NB4 (cell line): ENCODE measurements around the gene RIPOR3.

Experiments used
- DNase-seq: peaks from one replicate; pipeline ENCODE4 v3.0.0; 2010; ENCODE audit warnings: low read depth
- H3K4me3 ChIP-seq: one replicate; pipeline ENCODE4 v1.5.1; 2011; ENCODE audit warnings: mild to moderate bottlenecking, low read depth, low read length, moderate library complexity
- MYC ChIP-seq: IDR thresholded peaks from 2 replicates; pipeline ENCODE4 v1.6.1; 2011; ENCODE audit warnings: low read depth, low read length
- POLR2A ChIP-seq: IDR thresholded peaks from 2 replicates; pipeline ENCODE4 v1.6.1; 2011; ENCODE audit warnings: mild to moderate bottlenecking; ENCODE audit not compliant: insufficient read length; ENCODE audit errors: extremely low read depth
- TF ChIP-seq, protein P1 (sequence below): IDR thresholded peaks from 2 replicates; pipeline ENCODE4 v1.6.1; 2011; ENCODE audit warnings: low read depth, low read length
- TF ChIP-seq, protein P2 (sequence below): IDR thresholded peaks from one replicate; pipeline ENCODE4 v1.5.1; 2012; ENCODE audit warnings: low read depth, low read length

RIPOR3 gene

DNA sequence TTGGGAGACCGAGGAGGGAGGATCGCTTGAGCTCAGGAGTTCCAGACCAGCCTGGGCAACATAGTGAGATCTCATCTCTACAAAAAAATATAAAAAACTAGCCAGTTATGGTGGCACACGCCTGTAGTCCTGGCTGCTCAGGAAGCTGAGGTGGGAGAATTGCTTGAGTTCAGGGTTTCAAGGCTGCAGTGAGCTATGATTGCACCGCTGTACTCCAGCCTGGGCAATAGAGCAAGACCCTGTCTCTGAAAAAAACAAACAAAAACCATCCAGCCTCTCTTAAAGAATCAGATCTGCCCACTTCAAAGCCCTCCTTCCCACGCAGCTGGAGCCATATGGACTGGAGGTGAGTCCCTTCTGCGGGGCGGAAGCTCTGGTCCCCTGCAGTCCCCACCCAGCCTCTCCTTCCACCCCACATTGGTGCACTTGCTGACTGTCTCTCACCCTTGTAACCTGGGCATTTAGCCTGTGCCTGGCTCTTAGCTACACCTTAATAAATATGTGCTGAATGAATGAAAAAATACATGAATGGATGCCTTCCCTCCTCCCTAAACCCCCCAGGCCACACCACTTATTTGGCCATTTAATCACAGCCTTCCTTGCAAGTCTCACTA lies 32.9 kb upstream of the RIPOR3 start:
- no peak for DNase-seq
- no peak overlapping the region for H3K4me3 ChIP-seq
- TF ChIP-seq, protein P1, sequence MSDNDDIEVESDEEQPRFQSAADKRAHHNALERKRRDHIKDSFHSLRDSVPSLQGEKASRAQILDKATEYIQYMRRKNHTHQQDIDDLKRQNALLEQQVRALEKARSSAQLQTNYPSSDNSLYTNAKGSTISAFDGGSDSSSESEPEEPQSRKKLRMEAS = no peak
- TF ChIP-seq POLR2A = no peak
- no peak for TF ChIP-seq MYC
- TF ChIP-seq, protein P2, sequence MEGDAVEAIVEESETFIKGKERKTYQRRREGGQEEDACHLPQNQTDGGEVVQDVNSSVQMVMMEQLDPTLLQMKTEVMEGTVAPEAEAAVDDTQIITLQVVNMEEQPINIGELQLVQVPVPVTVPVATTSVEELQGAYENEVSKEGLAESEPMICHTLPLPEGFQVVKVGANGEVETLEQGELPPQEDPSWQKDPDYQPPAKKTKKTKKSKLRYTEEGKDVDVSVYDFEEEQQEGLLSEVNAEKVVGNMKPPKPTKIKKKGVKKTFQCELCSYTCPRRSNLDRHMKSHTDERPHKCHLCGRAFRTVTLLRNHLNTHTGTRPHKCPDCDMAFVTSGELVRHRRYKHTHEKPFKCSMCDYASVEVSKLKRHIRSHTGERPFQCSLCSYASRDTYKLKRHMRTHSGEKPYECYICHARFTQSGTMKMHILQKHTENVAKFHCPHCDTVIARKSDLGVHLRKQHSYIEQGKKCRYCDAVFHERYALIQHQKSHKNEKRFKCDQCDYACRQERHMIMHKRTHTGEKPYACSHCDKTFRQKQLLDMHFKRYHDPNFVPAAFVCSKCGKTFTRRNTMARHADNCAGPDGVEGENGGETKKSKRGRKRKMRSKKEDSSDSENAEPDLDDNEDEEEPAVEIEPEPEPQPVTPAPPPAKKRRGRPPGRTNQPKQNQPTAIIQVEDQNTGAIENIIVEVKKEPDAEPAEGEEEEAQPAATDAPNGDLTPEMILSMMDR = no peak

DNA sequence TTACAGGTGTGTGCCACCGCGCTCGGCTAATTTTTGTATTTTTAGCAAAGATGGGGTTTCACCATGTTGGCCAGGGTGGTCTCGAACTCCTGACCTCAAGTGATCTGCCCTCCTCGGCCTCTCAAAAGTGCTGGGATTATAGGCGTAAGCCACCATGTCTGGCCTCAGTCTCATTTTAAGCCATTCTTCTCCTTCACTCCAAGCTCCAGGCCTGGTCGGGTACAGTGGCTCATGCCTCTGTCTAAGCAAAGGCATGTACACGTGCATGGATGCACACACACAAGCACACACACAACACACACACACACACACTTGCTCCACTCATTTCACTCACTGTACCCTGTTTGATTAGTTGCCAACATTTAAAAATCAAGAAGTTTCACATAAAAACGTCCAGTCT lies 32.3 kb upstream of the RIPOR3 start:
- no peak overlapping the region for H3K4me3 ChIP-seq
- DNase-seq = no peak
- no peak for TF ChIP-seq MYC
- TF ChIP-seq, protein P1 = no peak

DNA sequence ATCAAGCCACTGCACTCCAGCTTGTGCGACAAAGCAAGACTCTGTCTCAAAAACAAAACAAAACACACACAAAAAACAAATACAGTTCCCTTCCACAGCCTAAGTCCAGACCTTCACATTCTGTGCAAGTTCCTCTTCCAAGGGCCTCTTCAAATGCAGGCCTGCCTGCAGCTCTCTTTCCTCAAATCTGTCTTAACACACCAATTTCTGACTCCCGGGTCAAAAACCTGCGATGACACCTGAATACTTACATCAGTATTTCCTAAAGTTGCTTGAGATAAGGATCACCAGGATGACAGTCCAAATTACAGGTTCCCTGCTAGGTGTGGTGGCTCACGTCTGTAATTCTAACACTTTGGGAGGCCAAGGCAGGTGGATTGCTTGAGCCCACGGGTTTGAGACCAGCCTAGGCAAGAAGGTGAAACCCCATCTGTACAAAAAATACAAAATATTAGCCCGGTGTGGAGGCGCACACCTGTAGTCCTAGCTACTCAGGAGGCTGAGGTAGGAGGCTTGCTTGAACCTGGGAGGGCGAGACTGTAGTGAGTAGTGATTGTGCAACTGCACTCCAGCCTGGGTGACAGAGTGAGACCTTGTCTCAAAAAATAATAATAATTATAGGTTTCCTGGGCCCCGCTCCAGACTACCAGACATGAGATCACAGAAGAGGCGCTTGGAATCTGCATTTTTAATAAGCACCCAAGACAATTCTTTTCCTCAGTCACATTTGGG lies 31.2 kb upstream of the RIPOR3 start:
- TF ChIP-seq MYC = no peak
- TF ChIP-seq, protein P2 = no peak
- TF ChIP-seq, protein P1 = no peak
- DNase-seq = no peak
- H3K4me3 ChIP-seq = no peak overlapping the region

DNA sequence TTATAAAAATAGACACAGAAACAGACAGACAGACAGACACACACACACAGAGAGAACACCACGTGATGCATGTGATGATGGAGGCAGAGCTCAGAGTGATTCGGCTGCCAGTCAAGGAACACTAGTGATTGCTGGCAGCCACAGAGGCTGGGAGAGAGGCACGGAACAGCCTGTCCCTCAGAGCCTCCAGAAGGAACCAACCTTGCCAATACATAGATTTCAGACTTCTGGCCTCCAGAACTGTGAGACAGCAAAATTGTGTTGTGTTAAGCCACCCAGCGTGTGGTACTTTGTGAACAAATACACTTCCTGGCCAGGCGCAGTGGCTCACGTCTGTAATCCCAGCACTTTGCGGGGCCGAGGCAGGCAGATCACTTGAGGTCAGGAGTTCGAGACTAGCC lies 30.5 kb upstream of the RIPOR3 start:
- DNase-seq = no peak

DNA sequence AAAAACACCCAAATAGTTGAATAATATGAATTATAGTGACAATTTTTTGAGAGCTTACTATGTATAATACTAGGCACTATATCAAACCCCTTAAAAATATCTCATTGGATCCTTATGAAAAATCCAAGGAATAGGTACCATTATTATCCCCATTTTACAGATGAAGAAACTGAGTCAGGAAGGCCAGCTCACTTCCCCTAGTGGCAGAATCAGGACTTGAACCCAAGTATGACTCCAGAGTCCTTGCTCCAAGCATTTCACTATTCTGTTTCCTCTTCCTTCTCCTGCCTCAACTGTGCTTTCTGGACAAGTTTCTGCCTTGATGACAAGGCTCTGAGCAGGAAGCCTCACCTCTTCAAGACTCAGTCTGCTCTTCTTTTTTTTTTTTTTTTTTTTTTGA lies 29.2 kb upstream of the RIPOR3 start:
- no peak for DNase-seq
- H3K4me3 ChIP-seq = no peak overlapping the region

More for the DNA sequence above, 30.5 kb upstream of the RIPOR3 start:
- no peak overlapping the region for H3K4me3 ChIP-seq
- TF ChIP-seq POLR2A (no peak), MYC (no peak)
- TF ChIP-seq, protein P1 = no peak
- TF ChIP-seq, protein P2 = no peak

More for the DNA sequence above, 29.2 kb upstream of the RIPOR3 start:
- TF ChIP-seq, protein P1 = no peak
- TF ChIP-seq, protein P2 = no peak
- TF ChIP-seq MYC (no peak), POLR2A (no peak)
